Large intestine (tissue), 3 donors: ENCODE data around the gene SPSB1. TPM values are rescaled to one million over a fixed set of nuclear protein-coding genes. Genes with fewer than 3 reads are reported as not detected.

Source experiments
- DNase-seq, 2 donors: peaks; one replicate each; pipeline versions ENCODE4 v3.0.0 to v3.0.0-alpha.2; 2013
- H3K27ac ChIP-seq: one replicate; pipeline ENCODE4 v1.5.1; 2013; ENCODE audit warnings: low read length
- H3K27me3 ChIP-seq: 2 replicates; pipeline ENCODE4 v1.6.1; 2013; ENCODE audit warnings: low read length; ENCODE audit not compliant: control insufficient read depth, insufficient read depth
- H3K36me3 ChIP-seq: 2 replicates; pipeline ENCODE4 v1.6.1; 2013; ENCODE audit warnings: low read length; ENCODE audit not compliant: control insufficient read depth, insufficient read depth
- H3K4me1 ChIP-seq: one replicate; pipeline ENCODE4 v1.6.1; 2013; ENCODE audit warnings: low read length; ENCODE audit not compliant: control insufficient read depth, insufficient read depth
- H3K4me3 ChIP-seq: one replicate; pipeline ENCODE4 v1.5.1; 2013; ENCODE audit warnings: low read length
- H3K9me3 ChIP-seq: one replicate; pipeline ENCODE4 v1.6.1; 2013; ENCODE audit warnings: mild to moderate bottlenecking, low read depth, low read length, moderate library complexity; ENCODE audit not compliant: control insufficient read depth
- WGBS: methylation state at CpG from one replicate; pipeline ENCODE4 v1.1.5; 2013; ENCODE audit warnings: low lambda C conversion rate; ENCODE audit not compliant: insufficient coverage; 5-methylcytosine and 5-hydroxymethylcytosine counted together
- polyA plus RNA-seq: library from polyadenylated mRNA; unstranded; fragments of 120-200 nt; gene quantifications from one replicate; pipeline ENCODE4 v1.2.1, GENCODE V29; 2013

The SPSB1 gene
- polyA plus RNA-seq, 1 donor, result 23.7 TPM

DNA sequence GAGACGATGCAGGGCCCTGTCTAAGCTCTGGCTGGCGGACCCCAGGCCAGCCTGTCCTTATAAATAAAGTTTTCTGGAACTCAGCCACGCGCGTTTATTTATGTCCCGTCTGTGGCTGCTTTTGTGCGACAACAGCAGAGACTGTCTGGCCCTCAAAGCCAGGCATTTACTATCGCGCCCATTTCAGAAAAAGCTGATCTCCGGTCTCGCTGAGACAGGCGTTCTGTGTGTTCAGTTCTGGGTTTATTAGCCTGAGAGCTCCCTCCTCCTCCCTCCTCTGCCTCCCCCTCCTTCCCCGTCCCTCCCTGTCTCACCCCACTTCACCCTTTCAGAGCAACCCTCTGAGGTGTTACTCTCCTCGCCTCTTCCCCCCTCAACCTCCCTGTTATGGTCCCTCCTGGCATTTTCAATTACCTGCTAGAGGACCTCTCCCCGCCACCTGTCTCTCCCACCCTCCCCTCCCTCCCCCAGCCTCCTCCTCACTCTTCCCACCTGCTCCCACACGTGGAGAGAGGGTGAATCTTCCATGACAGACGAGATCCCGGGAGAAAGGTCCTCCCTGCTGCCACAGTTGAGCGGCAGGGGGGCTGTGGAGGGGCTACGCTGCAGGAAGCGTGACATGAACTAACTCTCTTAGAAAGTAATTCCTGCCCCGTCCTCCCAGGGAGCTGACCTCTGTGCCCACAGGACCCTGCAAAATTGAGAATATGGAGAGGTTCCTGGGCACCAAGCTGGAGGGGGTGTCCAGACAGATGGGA is 59.9 kb downstream of the SPSB1 start:
- Histone ChIP-seq H3K36me3 (peaks cover 30% of the 10 kb centered on the region), H3K27ac (no peak overlapping the region)

DNA sequence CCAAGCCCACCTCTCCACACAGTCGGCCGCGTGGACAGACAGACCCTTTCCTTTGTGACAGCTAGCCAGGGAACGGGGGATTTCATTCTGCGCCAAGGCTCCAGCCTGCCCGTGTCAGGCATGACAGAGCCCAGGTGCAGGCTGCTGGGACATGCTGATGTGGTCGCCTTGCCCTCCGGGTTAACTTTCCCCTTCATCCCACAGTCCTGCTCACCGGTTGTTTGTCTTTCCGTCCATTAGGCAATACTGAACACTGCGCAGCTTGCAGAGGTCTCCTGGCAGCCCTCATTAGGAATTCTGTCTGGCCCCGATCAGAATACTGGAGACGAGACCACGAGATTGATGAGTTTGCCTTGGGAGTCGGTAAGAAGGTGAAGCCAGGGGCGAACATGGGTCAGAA is 62.8 kb downstream of the SPSB1 start:
- H3K27ac ChIP-seq, result no peak overlapping the region
- H3K4me1 ChIP-seq, result peaks cover 7% of the 10 kb centered on the region
- peaks cover 2% of the 10 kb centered on the region for H3K9me3 ChIP-seq
- peaks cover 42% of the 10 kb centered on the region for H3K36me3 ChIP-seq
- no peak for DNase-seq
- no peaks in the 10 kb centered on the region for H3K27me3 ChIP-seq
- no peak overlapping the region for H3K4me3 ChIP-seq
- no CpG with 5 or more reads among the region's 16 CpGs for whole genome bisulfite sequencing

More for the DNA sequence above, 59.9 kb downstream of the SPSB1 start:
- WGBS, result no CpG with 5 or more reads among the region's 22 CpGs
- Histone ChIP-seq H3K4me1 (peaks cover 10% of the 10 kb centered on the region), H3K27me3 (no peaks in the 10 kb centered on the region), H3K4me3 (no peak overlapping the region), H3K9me3 (peaks cover 2% of the 10 kb centered on the region)
- DNase-seq, result no peak

GRCh38 chr1:9356021-9356420 is 63.3 kb downstream of the SPSB1 start:
- H3K9me3 ChIP-seq, result peaks cover 2% of the 10 kb centered on the region
- H3K36me3 ChIP-seq, result peaks cover 45% of the 10 kb centered on the region
- no peak for DNase-seq
- no peaks in the 10 kb centered on the region for H3K27me3 ChIP-seq
- no peak overlapping the region for H3K27ac ChIP-seq
- no peak overlapping the region for H3K4me3 ChIP-seq
- H3K4me1 ChIP-seq, result peaks cover 6% of the 10 kb centered on the region
- WGBS, result no CpG with 5 or more reads among the region's 24 CpGs

DNA sequence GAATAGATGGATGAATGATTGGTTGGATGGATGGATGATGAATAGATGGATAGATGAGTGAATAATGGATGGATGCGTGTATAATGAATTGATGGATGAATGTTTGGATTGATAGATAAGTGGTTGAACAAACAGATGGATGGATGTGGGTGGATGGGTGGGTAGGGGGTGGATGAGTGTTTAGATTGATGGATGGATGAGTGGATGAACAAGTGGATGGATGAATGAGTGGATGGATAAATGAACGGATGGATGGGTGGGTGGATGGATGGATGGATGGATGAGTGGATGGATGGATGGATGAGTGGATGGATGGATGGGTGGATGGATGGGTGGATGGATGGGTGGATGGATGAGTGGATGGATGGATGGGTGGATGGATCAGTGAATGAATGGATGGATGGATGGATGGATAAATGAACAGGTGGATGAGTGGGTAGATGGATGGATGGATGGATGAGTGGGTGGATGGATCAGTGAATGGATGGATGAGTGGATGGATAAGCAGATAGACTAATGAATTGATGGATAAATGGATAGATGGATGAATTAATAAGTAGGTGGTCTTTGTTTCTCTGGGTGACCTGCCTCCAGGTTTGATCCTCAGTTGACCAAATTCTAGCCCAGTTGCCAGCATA is 64.3 kb downstream of the SPSB1 start:
- DNase-seq, result no peak
- Histone ChIP-seq H3K4me1 (no peaks in the 10 kb centered on the region), H3K27ac (no peak overlapping the region), H3K27me3 (no peaks in the 10 kb centered on the region), H3K9me3 (peaks cover 2% of the 10 kb centered on the region), H3K4me3 (no peak overlapping the region), H3K36me3 (peaks cover 49% of the 10 kb centered on the region)
- WGBS, result 100% methylated on average over 2 of the region's 2 CpGs

GRCh38 chr1:9357958-9358357 is 65.3 kb downstream of the SPSB1 start:
- Histone ChIP-seq H3K4me1 (peaks cover 3% of the 10 kb centered on the region), H3K4me3 (no peak overlapping the region), H3K27ac (no peak overlapping the region), H3K27me3 (no peaks in the 10 kb centered on the region), H3K36me3 (peaks cover 49% of the 10 kb centered on the region), H3K9me3 (peaks cover 2% of the 10 kb centered on the region)
- WGBS, result no CpG with 5 or more reads among the region's 8 CpGs
- DNase-seq, result no peak

- peaks cover 2% of the 10 kb centered on the region for H3K9me3 ChIP-seq
Measured at GRCh38 chr1:9360371-9361064, 67.8 kb downstream of the SPSB1 start.

GRCh38 chr1:9361630-9362260 is 69.1 kb downstream of the SPSB1 start:
- no peak for DNase-seq
- no CpG with 5 or more reads among the region's 14 CpGs for WGBS
- Histone ChIP-seq H3K36me3 (peaks cover 37% of the 10 kb centered on the region), H3K9me3 (no peaks in the 10 kb centered on the region), H3K4me1 (peaks cover 9% of the 10 kb centered on the region), H3K4me3 (no peak overlapping the region), H3K27me3 (no peaks in the 10 kb centered on the region), H3K27ac (no peak overlapping the region)

More at GRCh38 chr1:9360371-9361064, 67.8 kb downstream of the SPSB1 start:
- H3K27ac ChIP-seq, result no peak overlapping the region
- H3K4me1 ChIP-seq, result peaks cover 9% of the 10 kb centered on the region
- WGBS, result no CpG with 5 or more reads among the region's 20 CpGs
- no peaks in the 10 kb centered on the region for H3K27me3 ChIP-seq
- no peak overlapping the region for H3K4me3 ChIP-seq
- DNase-seq, result no peak
- peaks cover 46% of the 10 kb centered on the region for H3K36me3 ChIP-seq

DNA sequence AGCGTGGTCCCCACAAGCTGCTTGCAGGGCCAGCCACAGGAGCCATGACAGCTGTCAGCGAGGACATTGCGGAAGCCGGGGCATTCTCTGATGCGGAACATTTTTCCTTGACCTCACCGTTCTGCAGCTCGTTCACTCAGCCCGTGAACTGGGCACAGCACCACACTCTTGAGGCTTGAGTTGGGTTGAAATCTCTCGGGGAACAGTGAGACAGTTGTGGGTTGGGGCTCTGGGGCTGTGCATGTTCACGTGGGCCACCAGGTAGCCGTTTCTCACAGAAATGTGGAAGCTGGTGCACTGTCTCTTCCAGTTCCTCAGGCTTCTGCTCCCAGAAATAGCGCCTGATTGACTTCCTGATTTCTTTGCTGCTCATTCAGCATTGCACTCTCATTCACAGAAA is 69.8 kb downstream of the SPSB1 start:
- Histone ChIP-seq H3K27me3 (no peaks in the 10 kb centered on the region), H3K9me3 (peaks cover 4% of the 10 kb centered on the region), H3K4me3 (no peak overlapping the region), H3K36me3 (peaks cover 41% of the 10 kb centered on the region), H3K4me1 (peaks cover 9% of the 10 kb centered on the region), H3K27ac (no peak overlapping the region)
- DNase-seq, result no peak
- no CpG with 5 or more reads among the region's 12 CpGs for WGBS

DNA sequence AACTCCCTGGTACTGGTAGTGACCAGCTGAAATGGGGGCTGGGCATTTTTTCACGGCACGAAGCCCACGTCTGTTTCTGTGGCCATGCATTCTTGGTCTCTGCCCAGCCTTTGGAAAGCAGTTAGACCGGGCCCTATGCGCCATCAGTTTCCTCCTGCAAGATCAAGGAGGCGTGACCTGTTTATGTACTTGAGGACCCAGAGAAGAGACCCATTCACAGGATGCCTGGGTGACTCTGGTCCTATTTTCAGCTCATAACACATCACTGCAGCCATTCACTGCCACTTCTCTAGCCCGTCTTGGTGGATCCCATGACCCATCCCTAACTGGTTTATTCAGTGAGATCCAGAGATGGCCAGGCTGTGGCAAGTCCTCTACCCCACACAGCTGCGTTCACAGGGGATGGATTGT is 70.4 kb downstream of the SPSB1 start:
- H3K27ac ChIP-seq, result no peak overlapping the region
- peaks cover 4% of the 10 kb centered on the region for H3K9me3 ChIP-seq
- WGBS, result no CpG with 5 or more reads among the region's 8 CpGs
- DNase-seq, result no peak
- no peak overlapping the region for H3K4me3 ChIP-seq
- H3K4me1 ChIP-seq, result peaks cover 9% of the 10 kb centered on the region
- H3K36me3 ChIP-seq, result peaks cover 41% of the 10 kb centered on the region
- no peaks in the 10 kb centered on the region for H3K27me3 ChIP-seq

GRCh38 chr1:9366298-9366697 is 73.6 kb downstream of the SPSB1 start:
- DNase-seq, result no peak
- no peak overlapping the region for H3K27ac ChIP-seq
- H3K4me1 ChIP-seq, result peaks cover 11% of the 10 kb centered on the region
- peaks cover 4% of the 10 kb centered on the region for H3K9me3 ChIP-seq
- no CpG with 5 or more reads among the region's 8 CpGs for WGBS
- H3K4me3 ChIP-seq, result no peak overlapping the region
- H3K27me3 ChIP-seq, result no peaks in the 10 kb centered on the region
- H3K36me3 ChIP-seq, result peaks cover 41% of the 10 kb centered on the region
